Hepatocyte (in vitro differentiated cells): ENCODE results near the gene PRKG1. TPM values are rescaled to one million over a fixed set of nuclear protein-coding genes. Genes with fewer than 3 reads are reported as not detected.

Source experiments
- DNase-seq: peaks from one replicate; pipeline ENCODE4 v3.0.0-alpha.2; 2016; ENCODE audit warnings: low spot score
- H2AFZ ChIP-seq: fragments of 200-600 bp; sonication (generic); 2 replicates; pipeline ENCODE4 v1.6.0; 2016; ENCODE audit warnings: antibody characterized with exemption, mild to moderate bottlenecking
- H3K27ac ChIP-seq: fragments of 200-600 bp; sonication (generic); 2 replicates; pipeline ENCODE4 v1.5.1; 2016; ENCODE audit warnings: mild to moderate bottlenecking
- H3K27me3 ChIP-seq: fragments of 200-600 bp; sonication (generic); 2 replicates; pipeline ENCODE4 v1.6.1; 2016
- H3K36me3 ChIP-seq: fragments of 200-600 bp; sonication (generic); replicated peaks from 2 replicates; pipeline ENCODE4 v1.5.1; 2016; ENCODE audit warnings: low read depth; ENCODE audit not compliant: insufficient read depth
- H3K4me1 ChIP-seq: fragments of 200-600 bp; sonication (generic); 2 replicates; pipeline ENCODE4 v1.5.1; 2016; ENCODE audit warnings: mild to moderate bottlenecking, moderate library complexity; ENCODE audit not compliant: insufficient read depth
- H3K4me2 ChIP-seq: fragments of 200-600 bp; sonication (generic); 2 replicates; pipeline ENCODE4 v1.6.0; 2016
- H3K4me3 ChIP-seq: fragments of 200-600 bp; sonication (generic); 2 replicates; pipeline ENCODE4 v1.5.1; 2016; ENCODE audit warnings: mild to moderate bottlenecking
- H3K79me2 ChIP-seq: fragments of 200-600 bp; sonication (generic); 2 replicates; pipeline ENCODE4 v1.6.0; 2017; ENCODE audit warnings: mild to moderate bottlenecking
- H3K9me2 ChIP-seq: fragments of 200-600 bp; sonication (generic); replicated peaks from 2 replicates; pipeline ENCODE4 v1.6.0; 2017; ENCODE audit warnings: mild to moderate bottlenecking; ENCODE audit not compliant: insufficient read depth
- H3K9me3 ChIP-seq: fragments of 200-600 bp; sonication (generic); 2 replicates; pipeline ENCODE4 v1.5.1; 2016; ENCODE audit warnings: low read depth, mild to moderate bottlenecking
- H4K20me1 ChIP-seq: fragments of 200-600 bp; sonication (generic); 2 replicates; pipeline ENCODE4 v1.6.0; 2016; ENCODE audit warnings: mild to moderate bottlenecking; ENCODE audit not compliant: insufficient read depth, poor library complexity, severe bottlenecking
- CTCF ChIP-seq: fragments of 200-600 bp; sonication (generic); IDR thresholded peaks from 2 replicates; pipeline ENCODE4 v1.5.1; 2016; ENCODE audit warnings: antibody characterized with exemption, mild to moderate bottlenecking; ENCODE audit not compliant: poor library complexity
- EZH2 ChIP-seq: fragments of 200-600 bp; sonication (generic); IDR thresholded peaks from 2 replicates; pipeline ENCODE4 v1.6.1; 2016; ENCODE audit warnings: antibody characterized with exemption, mild to moderate bottlenecking, borderline replicate concordance
- EZH2phosphoT487 ChIP-seq: fragments of 200-600 bp; sonication (generic); IDR thresholded peaks from one replicate; pipeline ENCODE4 v1.6.1; 2018; ENCODE audit warnings: antibody characterized with exemption, mild to moderate bottlenecking, low read depth, moderate library complexity; ENCODE audit not compliant: unreplicated experiment, severe bottlenecking
- WGBS: methylation state at CpG from one replicate; pipeline ENCODE4 v1.1.6; 2016; ENCODE audit warnings: low lambda C conversion rate; ENCODE audit errors: missing lambda C conversion rate; 5-methylcytosine and 5-hydroxymethylcytosine counted together
- polyA plus RNA-seq: library from polyadenylated mRNA; unstranded; fragments of >200 nt; fragmentation: Nextera tagmentation; extraction: Ambion mirVana; gene quantifications from 2 replicates; pipeline ENCODE4 v1.2.1, GENCODE V29; 2016
- total RNA-seq: library from RNA; depleted of rRNA; stranded (reverse); fragments of >200 nt; gene quantifications from 2 replicates; pipeline ENCODE4 v1.2.3, GENCODE V29; 2014

The PRKG1 gene
- total and polyA plus RNA-seq, 2 experiments from 2014 or later = 4.0 to 8.1 TPM

- Histone ChIP-seq H3K27ac (no peak overlapping the region), H3K4me2 (no peak overlapping the region), H3K9me2 (no peaks in the 10 kb centered on the region), H4K20me1 (no peaks in the 10 kb centered on the region), H3K4me3 (no peak overlapping the region), H3K79me2 (no peaks in the 10 kb centered on the region), H3K27me3 (no peaks in the 10 kb centered on the region), H3K9me3 (no peaks in the 10 kb centered on the region), H3K4me1 (no peaks in the 10 kb centered on the region), H3K36me3 (no peaks in the 10 kb centered on the region), H2AFZ (no peak overlapping the region)
- WGBS = 98% methylated on average over 4 of the region's 4 CpGs
- no peak for DNase-seq
- TF ChIP-seq CTCF (no peak), EZH2phosphoT487 (no peak), EZH2 (no peak)
Observed at GRCh38 chr10:51760864-51761640, 686.8 kb downstream of the PRKG1 start.

GRCh38 chr10:51763746-51764145, 689.5 kb downstream of the PRKG1 start:
- Histone ChIP-seq H3K36me3 (no peaks in the 10 kb centered on the region), H4K20me1 (no peaks in the 10 kb centered on the region), H3K27ac (no peak overlapping the region), H3K79me2 (no peaks in the 10 kb centered on the region), H3K9me3 (no peaks in the 10 kb centered on the region), H3K4me1 (no peaks in the 10 kb centered on the region), H3K4me3 (no peak overlapping the region), H3K27me3 (no peaks in the 10 kb centered on the region), H2AFZ (no peak overlapping the region), H3K4me2 (no peak overlapping the region), H3K9me2 (no peaks in the 10 kb centered on the region)
- DNase-seq = no peak
- TF ChIP-seq CTCF (no peak), EZH2 (no peak), EZH2phosphoT487 (no peak)

GRCh38 chr10:51765284-51765971, 691.1 kb downstream of the PRKG1 start:
- Histone ChIP-seq H3K4me2 (no peak overlapping the region), H2AFZ (no peak overlapping the region), H3K4me1 (no peaks in the 10 kb centered on the region), H3K27ac (no peak overlapping the region), H3K9me3 (no peaks in the 10 kb centered on the region), H3K79me2 (no peaks in the 10 kb centered on the region), H3K9me2 (no peaks in the 10 kb centered on the region), H3K27me3 (no peaks in the 10 kb centered on the region), H3K4me3 (no peak overlapping the region), H3K36me3 (no peaks in the 10 kb centered on the region), H4K20me1 (no peaks in the 10 kb centered on the region)
- WGBS = 100% methylated on average over 1 of the region's 1 CpG
- no peak for DNase-seq
- TF ChIP-seq EZH2phosphoT487 = no peak
- TF ChIP-seq EZH2 = no peak
- no peak for TF ChIP-seq CTCF
